DND-41 (cell line): ENCODE measurements around the gene VPS52.

Experiments used
- CTCF ChIP-seq: IDR thresholded peaks from 2 replicates; pipeline ENCODE4 v1.5.1; 2012; ENCODE audit warnings: borderline replicate concordance, low read length, moderate library complexity, mild to moderate bottlenecking; ENCODE audit not compliant: poor library complexity, severe bottlenecking; ENCODE audit errors: extremely low read depth
- EZH2 ChIP-seq: IDR thresholded peaks from 3 replicates; pipeline ENCODE4 v1.6.1; 2012; ENCODE audit warnings: borderline replicate concordance, low read depth, mild to moderate bottlenecking, moderate library complexity, low read length, inconsistent platforms; ENCODE audit not compliant: severe bottlenecking

- TF ChIP-seq EZH2 (no peak), CTCF (no peak)
Measured at GRCh38 chr6:33279257-33279695, 7.6 kb upstream of the VPS52 start.
